ENCODE measurements around the gene COMMD1.
A peak's percentile ranks its signal among the peaks of the same experiment; 100 is the strongest.
"Not testable (repeated sequence)": the region's sequence is repeated elsewhere in the genome, so short reads cannot be mapped to it uniquely, and the experiment has no call there.

COMMD1 gene

DNA sequence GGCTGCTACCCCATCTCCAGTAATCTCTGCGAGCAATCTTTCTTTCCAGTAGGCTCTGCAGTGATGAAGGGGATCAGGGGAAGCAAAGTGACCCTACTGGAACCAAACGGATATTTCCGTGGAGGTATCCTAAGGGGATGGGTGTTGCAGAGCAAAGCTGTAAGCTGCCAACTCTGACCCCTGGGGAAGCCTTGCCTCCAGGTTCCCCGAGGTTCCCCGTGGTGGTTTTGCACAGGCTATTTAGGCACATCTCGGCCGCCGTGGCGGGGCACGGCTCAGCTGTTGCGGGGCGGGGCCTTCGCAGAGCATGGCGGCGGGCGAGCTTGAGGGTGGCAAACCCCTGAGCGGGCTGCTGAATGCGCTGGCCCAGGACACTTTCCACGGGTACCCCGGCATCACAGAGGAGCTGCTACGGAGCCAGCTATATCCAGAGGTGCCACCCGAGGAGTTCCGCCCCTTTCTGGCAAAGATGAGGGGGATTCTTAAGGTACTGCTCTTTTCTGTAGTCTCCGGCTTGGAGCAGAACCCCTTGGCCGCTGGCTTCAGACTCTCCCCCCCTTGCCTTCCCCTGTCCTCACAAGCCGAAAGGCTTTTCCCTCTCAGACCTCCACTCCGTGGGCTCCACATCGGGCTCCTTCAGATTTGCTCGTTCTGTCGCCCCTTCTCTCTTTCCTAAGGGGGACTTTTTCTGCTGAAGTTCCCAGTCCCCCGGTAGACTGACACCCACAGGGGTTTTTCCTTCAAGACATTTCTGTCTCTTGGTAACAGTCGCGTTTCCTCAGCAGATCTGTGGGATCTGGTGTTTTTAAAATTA lies at the start of gene COMMD1:
Gene COMMD1 (plus strand): TSS at position 303 of the 814 bp plus-strand sequence. CDS start 5 bp downstream, at position 308.
- peak; percentile 60 to 73 for DNase-seq (ENCODE audit: low read depth in 2 of 2)

DNA sequence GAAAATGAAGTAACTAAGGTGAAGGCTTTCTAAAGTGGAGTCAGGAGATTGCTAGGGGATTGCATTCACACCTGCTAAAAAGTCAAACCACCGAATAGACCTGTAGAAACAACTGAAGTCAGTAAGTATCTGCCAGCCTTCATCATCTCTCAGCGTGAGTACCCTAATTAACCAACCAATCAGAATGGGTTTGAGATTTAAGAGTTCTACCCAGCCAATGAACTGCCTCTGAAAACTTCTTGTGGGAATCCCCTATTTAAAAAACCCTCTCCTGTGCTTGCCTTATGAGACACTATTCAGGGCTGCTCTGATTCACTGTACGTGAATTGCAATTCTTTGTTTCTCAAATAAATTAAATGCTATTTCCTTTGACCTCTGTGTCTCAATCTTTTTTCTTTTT lies 48.2 kb upstream of the COMMD1 start:
- DNase-seq (ENCODE audit: low read depth in 2 of 2), result no peak

DNA sequence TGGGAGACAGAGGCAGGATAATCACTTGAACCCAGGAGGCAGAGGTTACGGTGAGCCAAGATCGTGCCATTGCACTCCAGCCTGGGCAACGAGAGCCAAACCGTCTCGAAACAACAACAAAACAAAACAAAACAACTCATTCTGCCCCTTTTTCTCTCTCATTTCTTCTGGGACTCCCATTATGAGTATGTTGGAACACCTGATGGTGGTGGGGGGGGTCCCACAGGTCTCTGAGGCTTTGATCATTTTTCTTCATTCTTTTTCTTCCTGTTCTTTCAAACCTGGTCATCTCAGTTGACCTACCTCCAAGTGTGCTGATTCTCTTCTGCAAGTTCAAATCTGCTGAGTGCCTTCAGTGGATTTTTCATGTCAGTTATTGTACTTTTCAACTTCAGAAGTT lies 43.4 kb upstream of the COMMD1 start:
- DNase-seq (ENCODE audit: low read depth in 2 of 2), result no peak

DNA sequence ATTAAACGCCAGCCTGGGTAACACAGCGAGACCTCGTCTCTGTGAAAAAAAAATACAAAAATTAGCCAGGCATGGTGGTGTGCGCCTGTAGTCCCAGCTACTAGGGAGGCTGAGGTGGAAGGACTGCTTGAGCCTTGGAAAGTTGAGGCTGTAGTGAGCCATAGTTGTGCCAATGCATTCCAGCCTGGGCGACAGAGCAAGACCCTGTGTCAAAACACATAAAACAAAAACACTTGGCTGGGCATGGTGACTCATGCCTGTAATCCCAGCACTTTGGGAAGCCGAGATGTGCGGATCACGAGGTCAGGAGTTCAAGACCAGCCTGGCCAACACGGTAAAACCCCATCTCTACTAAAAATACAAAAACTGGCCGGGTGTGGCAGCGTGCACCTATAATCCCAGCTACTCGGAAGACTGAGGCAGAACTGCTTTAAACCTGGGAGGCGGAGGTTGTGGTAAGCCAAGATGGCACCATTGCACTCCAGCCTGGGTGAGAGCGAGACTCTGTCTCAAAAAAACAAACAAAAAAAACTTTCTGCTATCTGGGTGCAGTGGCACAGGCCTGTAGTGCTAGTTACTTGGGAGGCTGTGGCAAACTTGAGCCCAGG lies 38.9 kb upstream of the COMMD1 start:
- not testable (repeated sequence) for DNase-seq (ENCODE audit: low read depth in 2 of 2)

DNA sequence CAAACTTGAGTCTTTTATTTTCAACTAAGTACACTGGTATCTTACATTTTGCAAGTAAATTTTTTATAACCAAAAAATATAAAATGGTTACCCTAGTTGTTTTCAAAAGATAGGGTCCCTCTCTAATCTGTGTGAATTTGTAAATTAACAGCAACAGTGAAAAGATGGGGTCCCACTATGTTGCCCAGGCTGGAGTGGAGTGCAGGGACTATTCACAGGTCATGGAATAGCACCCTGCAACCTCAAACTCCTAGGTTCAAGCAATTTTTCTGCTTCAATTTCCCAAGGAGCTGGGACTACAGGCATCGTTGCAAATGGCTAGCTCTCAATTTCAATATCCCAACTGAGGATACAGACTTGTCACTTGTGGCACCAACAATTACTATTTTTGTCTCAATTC lies 29.1 kb upstream of the COMMD1 start:
- no peak for DNase-seq (ENCODE audit: low read depth in 2 of 2)

DNA sequence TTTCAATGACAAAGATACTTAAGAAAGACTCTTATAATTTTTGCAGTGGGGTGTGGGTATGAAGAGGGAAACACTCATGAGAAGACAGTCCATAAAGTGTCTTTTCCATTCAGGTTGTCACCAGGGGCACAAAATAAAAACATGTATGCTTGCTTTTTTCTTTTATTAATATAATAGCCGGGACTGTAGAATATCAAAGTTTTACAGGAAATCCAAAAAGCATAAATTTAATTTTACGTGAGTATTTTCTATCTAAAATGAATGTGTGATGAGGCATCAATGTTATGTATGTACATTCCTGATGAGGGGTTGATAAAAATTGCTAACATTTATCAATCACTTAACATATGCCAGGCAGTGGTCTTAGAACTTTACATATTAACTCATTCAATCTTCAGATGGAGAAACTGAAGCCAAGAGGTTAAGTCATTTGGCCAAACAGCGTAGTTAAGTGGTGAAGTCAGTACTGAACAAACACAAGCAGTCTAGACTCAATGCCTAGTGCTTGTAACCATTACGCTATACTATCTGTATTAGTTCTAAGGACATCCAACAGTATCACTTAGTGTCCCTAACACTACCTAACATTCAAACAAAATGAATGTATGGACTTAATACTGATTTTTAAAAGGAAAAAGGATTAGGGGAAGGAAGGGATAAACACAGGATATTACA lies 27.8 kb upstream of the COMMD1 start:
- DNase-seq (ENCODE audit: low read depth in 2 of 2), result no peak

DNA sequence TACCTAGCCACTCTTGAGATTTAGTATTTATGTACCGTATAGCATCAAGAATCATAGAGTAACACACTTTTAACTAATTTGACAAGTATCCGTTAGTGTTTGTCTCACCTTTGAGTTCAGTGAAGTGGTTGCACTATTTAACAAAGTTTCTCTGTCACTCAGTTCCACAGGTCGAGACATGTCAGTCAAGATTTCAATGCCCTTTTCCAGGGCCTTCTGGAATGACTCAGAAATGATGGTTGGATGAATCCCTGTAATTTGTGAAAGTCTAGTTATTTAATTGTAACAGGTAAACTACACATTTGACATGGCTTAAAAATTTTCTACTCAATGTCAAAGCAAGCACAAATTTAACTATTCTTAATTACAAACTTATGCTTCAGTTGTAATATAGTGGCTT lies 26.7 kb upstream of the COMMD1 start:
- no peak for DNase-seq (ENCODE audit: low read depth in 2 of 2)

DNA sequence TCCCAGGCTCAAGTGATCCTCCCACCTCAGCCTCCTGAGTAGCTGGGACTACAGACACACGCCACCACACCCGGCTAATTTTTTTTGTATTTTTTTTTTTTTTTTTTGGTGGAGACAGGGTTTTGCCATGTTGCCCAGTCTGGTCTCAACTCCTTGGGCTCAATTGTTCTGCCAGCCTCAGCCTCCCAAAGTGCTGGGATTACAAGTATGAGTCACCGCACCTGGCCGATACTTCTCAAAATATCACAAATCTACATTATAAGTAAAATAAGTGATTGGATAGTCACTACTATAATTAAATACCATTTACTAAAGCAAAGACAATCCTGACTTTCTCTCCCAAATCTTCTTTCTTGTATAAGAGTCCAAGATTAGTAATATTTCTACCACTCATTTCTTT lies 26.1 kb upstream of the COMMD1 start:
- not testable (repeated sequence) for DNase-seq (ENCODE audit: low read depth in 2 of 2)

DNA sequence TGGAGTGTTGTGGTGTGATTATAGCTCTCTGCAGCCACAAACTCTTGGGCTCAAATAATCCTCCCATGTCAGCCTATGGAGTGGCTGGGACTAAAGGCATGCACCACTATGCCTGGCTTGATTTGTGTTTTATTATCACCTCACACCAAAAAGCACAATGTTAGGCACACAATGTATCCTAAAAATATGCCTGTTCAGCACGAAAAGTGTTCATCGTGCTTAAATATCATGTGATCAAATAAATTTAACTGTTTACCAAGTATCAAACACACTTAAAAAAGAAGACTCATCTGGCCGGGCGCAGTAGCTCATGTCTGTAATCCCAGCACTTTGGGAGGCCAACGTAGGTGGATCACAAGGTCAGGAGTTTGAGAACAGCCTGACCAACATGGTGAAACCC lies 22.6 kb upstream of the COMMD1 start:
- no peak for DNase-seq (ENCODE audit: low read depth in 2 of 2)

DNA sequence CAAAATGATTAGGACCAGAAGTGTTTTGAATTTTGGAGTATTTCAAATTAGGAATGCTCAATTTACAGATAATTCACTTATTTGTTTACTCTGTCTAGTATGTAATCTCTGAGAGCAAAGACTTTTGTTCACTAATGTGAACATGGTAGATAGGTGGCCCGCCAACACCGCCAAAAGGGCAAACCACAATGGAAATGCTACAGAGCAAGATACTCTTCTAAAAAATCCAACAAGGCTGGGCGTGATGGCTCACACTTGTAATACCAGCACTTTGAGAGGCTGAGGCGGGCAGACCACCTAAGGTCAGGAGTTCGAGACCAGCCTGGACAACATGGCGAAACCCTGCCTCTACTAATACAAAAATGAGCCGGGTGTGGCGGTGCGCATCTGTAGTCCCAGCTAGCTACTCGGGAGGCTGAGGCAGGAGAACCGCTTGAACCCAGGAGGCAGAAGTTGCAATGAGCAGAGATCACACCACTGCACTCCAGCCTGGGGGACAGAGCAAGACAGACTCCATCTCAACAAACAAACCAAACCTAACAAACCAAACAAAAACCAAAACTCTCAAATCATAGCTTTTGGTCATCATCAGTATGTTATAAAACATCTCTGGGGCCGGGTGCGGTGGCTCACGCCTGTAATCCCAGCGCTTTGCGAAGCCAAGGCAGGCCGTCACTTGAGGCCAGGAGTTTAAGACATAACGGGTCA lies 19.4 kb upstream of the COMMD1 start:
- no peak for DNase-seq (ENCODE audit: low read depth in 2 of 2)

DNA sequence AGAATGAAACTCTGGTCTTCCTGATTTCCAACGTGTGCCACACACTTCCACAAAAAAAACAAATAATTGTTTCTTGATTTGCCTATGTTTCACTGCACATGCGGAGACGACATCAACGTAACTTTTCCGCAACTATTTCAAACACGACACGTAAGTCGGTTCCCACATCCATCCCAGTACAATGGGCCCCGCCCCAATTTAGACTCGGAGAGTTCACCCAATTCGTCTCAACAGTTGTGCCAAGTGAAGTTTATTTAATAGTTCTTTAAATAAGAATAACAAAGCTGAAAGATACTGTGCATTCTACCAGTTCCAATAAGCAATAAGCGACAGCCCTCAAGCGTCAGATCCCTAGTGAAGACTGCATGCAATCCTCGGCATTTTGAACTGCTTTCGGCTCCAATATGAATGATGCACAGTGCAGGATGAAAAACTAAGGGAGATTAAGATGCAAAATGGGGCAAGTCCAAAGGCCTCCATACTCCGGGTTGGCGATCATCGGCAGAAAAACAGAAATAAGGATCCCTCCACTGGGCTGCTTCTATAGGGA lies 17.7 kb upstream of the COMMD1 start:
- no peak for DNase-seq (ENCODE audit: low read depth in 2 of 2)

DNA sequence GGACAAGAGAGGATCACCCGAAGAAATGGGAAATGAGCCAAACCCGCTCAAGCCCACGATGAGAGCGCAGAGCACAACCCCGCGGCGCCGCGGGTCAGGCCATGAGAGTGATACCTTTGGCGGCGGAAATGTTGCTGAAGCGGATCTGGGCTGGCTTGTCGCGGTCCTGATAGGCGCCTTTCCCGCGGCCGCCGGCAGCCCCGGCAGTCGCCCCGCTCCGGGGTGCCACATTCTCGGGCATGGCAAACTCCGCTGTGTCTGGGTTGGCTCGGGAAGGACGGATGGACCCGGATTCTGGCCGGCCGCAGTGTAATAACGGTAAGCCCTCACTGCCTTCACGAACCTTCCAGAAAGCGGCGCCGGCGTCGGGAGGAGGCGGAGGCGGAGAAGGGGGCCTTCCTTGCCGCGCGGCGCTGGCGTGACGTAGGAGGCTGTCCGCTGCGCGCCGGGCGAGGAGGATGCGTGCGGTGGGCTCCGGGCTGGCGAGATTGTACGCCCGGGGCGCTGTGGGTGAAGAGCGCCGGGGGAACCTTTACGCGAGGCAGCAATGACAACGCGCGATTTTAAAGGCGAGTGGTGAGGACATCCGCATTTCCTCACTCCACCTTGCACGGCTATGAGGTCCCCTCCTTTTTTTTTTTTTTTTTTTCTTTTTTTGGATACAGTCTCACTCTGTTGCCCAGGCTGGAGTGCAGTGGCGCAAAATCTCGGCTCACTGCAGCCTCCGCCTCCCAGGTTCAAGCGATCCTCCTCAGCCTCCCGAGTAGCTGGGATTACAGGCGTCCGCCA lies 17.0 kb upstream of the COMMD1 start, which contains the start of gene CCT4:
Gene CCT4 (minus strand): TSS at position 390 of the 789 bp plus-strand sequence. CDS start 149 bp downstream, at position 241.
- DNase-seq (ENCODE audit: low read depth in 2 of 2), result peak; percentile 80 to 83

DNA sequence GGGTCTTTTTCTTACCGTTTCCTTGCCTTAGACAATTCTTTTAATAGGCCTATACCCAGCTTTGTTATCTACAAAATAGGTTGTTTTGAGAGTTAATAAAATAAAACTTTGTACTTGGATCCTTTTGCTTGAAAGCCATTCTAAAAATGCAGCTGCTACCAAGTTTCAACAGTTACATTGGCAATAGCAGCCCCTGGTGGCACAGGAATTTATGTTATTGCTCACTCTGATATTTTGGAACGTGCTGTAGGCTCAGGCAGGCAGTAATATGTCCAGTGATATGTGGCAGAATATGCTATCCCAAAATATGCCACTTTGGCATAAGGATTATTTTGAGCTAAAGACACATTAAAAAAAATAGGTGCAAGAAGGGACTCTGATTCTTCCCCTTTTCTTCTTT lies 6.7 kb upstream of the COMMD1 start:
- DNase-seq (ENCODE audit: low read depth in 2 of 2), result no peak

DNA sequence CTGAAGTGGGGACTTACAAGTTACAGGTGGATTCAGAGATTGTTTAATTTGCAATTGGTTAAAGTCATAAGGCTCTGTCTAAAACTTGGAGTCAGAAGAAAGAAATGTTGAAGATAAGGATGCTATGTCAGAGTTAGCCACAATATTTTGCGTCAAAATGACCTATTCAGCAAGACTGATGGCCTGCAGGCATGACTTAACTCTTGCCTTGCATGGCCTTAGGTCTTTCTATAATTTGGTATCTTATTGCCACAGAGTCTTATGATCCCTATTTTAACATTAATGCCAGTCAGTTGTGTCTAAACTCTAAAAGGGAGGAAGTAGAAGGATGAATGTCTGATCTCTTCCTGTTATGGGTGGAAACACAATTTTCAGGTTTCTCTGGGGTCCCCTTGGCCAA lies 5.2 kb upstream of the COMMD1 start:
- DNase-seq (ENCODE audit: low read depth in 2 of 2), result no peak

DNA sequence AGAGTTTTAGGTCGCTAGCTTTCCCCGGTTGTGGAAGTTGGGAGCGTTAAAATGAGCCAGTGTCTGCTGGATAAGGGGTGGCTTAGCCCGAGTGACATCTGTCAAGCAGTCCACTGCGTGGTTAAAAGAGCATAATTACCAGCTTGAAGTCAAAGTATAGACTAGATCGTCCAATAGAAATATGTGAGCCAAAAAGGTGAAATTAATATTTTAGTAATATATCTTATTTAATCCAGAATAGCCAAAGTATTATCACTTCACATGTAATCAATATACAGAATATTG lies 654 bp downstream of the COMMD1 start:
- DNase-seq (ENCODE audit: low read depth in 2 of 2), result no peak

DNA sequence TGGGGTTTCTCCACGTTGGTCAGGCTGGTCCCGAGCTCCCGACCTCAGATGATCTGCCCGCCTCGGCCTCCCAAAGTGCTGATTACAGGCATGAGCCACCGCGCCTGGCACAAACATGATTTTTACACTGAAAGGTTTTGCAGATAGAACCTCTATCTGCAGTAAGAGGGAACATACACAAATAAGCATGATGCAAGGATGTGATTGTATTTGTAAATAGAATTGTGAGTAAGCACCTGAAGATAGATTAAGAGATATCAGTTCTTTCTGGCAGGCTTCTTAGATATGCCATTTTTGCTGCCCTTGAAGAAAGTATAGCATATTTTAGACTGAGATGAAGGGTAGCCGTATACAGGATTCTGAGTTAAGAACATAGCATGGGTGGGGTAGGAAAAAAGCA lies 3.6 kb downstream of the COMMD1 start:
- no peak for DNase-seq (ENCODE audit: low read depth in 2 of 2)

DNA sequence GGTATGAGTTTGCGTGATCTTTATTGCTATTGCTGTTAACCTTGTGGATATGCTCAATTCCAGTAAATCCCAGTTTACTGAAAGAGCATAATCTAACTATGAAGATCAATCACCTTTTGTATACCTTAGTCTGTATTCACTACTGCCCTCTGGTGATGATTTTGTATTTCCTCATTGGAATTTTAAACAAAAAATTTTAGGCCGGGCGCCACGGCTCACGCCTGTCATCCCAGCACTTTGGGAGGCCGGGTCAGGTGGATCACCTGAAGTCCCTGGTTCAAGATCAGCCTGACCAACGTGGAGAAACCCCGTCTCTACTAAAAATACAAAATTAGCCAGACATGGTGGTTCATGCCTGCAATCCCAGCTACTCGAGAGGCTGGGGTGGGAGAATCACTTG lies 5.1 kb downstream of the COMMD1 start:
- no peak for DNase-seq (ENCODE audit: low read depth in 2 of 2)

DNA sequence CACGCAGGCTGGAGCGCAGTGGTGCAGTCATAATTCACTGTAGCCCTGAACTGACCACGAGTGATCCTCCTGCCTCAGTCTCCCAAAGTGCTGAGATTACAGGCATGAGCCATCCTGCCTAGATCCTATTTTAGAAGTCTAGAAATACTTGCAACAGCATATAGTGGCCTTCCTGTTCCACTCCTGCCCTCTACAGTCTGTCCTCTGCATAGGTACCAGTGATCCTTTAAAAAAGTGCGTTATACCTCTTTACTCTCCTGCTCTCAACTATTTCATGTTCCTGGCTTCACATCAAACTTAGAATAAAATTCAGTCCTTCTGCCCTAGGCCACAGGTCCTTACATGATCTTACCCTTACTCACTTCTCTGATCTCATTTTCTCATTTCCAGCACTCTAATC lies 6.0 kb downstream of the COMMD1 start:
- no peak for DNase-seq (ENCODE audit: low read depth in 2 of 2)

DNA sequence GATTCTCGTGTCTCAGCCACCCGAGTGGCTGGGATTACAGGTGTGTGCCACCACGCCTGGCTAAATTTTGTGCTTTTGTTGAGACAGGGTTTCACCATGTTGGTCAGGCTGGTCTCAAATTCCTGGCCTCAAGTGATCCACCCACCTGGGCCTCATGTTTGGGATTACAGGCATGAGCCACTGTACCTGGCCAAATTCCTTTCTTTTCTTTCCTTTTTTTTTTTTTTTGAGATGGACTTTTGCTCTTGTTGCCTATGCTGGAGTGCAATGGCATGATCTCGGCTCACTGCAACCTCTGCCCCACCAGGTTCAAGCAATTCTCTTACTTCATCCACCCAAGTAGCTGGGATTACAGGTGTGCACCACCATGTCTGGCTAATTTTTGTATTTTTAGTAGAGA lies 9.3 kb downstream of the COMMD1 start:
- not testable (repeated sequence) for DNase-seq (ENCODE audit: low read depth in 2 of 2)

DNA sequence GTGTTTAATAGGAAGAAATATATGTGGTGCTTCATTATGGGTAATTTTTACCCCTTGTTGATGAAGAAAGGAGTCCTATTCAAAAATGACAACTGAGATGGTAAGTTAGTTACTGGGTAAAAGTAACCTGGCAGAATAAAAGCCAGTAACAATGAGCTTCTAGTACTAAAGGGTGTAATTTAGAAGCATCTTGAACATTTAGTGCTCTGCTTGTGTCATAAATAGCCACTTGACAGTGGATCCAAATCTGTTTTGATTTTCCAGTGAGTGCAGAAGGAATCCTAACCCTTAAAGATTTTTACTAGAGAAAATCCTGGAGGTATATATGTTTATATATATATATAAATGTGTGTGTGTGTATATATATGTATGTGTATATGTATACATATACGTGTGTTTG lies 15.1 kb downstream of the COMMD1 start:
- DNase-seq (ENCODE audit: low read depth in 2 of 2), result no peak

DNA sequence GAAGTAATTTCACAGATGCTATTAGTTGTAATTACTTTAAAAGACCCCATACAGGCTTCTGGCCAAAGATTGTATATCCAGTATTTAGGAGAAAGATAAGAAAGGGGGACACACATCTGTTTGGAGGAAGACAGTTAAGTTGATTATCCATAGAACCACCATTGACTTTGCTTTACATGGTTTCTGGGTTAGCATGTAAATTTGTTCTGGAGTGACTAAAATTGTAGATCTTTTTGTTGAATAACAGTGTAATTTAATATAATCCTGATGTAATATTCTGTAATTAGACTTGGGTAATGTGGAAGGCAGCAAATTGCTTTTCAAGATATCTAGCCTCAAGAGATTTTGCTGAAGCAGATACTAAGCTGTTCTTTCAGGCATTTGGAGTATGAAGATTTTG lies 17.2 kb downstream of the COMMD1 start:
- DNase-seq (ENCODE audit: low read depth in 2 of 2), result no peak
